Muscle of back (tissue), 11 donors: Measurements from ENCODE around the gene COMMD4. TPM values are rescaled to one million over a fixed set of nuclear protein-coding genes. Genes with fewer than 3 reads are reported as not detected.
"Not testable (repeated sequence)": the region's sequence is repeated elsewhere in the genome, so short reads cannot be mapped to it uniquely, and the experiment has no call there.

Experiments
- DNase-seq, 3 donors: peaks; one replicate each; pipeline versions ENCODE4 v3.0.0 to v3.0.0-alpha.2; 2013
- polyA plus RNA-seq, 10 donors: library from polyadenylated mRNA; unstranded; fragments of 120-200 nt; gene quantifications; one replicate each; pipeline ENCODE4 v1.2.1, GENCODE V29; 2013; ENCODE audit not compliant: insufficient read length in 10 of 10

Gene COMMD4
- polyA plus RNA-seq, 10 donors = 33.4 to 65.0 (median 41.2) TPM

- DNase-seq = no peak
Observed at GRCh38 chr15:75369897-75370581, 34.2 kb downstream of the COMMD4 start.

GRCh38 chr15:75371486-75371885 lies 35.6 kb downstream of the COMMD4 start:
- DNase-seq = no peak

DNA sequence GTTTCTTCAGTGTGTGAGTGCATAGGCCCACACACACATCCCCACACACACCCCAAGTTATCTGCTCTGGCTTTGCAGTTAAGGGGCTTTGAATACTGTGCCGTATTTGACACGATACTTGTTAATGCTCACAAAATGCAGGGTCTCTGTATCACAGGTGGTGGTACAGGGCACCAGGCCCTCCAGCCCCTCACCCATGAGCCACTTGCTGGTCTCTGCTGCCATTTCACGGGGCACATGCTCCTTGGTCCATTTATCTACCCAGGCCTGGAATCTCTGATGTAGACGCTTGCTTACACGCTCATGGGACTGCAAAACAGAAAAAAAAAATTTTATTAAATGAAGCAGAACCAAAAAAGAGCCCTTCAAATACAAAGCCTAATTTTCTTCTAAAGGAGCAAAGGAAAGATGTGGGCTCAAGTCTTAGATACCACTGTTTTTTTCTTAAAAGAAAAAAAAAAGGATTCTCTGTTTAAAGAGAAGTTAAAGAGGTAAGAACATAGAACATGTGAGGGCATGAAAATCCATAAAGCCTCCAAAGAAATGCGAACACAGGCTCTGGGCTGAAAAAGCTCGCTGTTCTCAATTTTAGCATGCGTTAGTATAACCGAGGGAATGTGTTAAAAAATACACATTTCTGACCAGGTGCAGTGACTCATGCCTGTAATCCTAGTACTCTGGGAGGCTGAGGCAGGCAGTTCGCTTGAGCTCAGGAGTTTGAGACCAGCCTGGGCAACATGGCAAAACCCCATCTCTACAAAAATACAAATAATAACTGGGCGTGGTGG lies 36.2 kb downstream of the COMMD4 start:
- DNase-seq = no peak

DNA sequence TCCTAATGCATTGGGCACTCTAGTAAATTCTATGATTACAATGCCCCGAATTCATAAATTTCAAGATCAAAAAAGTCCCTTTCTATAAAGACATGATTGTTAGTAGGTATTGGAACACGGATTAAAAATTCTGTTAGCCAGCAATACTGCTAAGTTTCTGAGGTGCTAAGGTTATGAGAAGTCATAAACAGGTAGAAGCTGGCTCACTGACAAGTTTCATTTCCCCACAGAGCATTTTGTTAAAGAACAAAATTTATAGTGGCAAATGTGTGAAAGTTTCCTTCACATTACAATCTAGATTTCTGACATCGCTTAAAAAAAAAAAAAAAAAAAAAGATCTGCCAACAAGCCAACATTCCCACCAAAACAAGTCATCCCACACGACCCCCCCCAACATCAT lies 44.9 kb downstream of the COMMD4 start:
- DNase-seq = no peak

DNA sequence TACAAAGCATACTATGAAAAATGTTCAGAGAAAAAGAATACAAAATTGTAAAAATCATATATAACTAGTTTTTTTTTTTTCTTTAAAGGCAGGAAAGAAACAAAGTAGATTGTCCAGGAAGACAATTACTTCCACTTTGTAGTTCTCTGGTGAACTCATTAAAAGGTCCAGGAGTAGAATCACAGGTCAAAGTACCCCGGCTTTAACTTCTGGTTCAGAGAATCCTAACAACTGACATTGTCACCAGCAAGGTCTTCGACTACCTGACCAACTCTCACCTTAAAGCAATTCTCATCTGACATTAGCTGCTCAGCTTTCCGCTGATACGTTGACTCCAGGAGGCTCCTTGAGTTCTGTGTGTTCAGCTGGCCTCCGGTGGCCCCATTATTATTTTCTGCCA lies 48.1 kb downstream of the COMMD4 start:
- not testable (repeated sequence) for DNase-seq

Other genes starting within 250 kb of the COMMD4 start
- gene C15orf39, start 134.2 kb upstream of the COMMD4 start, polyA plus RNA-seq = 10 to 100 TPM in 5 of 10 donors, 1 to 10 TPM in 5; 7.1 to 15.3 (median 10.0) TPM
- gene GOLGA6C, start 77.7 kb upstream of the COMMD4 start, polyA plus RNA-seq = not detected
- under 1 TPM; 0.07 to 0.93 (median 0.29) TPM for gene GOLGA6D, start 53.2 kb upstream of the COMMD4 start, polyA plus RNA-seq
- gene NEIL1, start 11.0 kb downstream of the COMMD4 start, polyA plus RNA-seq = 10 to 100 TPM in 1 of 10 donors, 1 to 10 TPM in 9; 3.5 to 12.4 (median 6.8) TPM
- 100 to 1,000 TPM in 4 of 10 donors, 10 to 100 TPM in 6; 63.2 to 190 (median 82.0) TPM for gene MAN2C1, start 32.5 kb downstream of the COMMD4 start, polyA plus RNA-seq
- 10 to 100 TPM; 25.7 to 38.3 (median 30.4) TPM for gene SIN3A, start 115.6 kb downstream of the COMMD4 start, polyA plus RNA-seq
- gene PTPN9, start 243.3 kb downstream of the COMMD4 start, polyA plus RNA-seq = 10 to 100 TPM; 18.9 to 35.2 (median 23.8) TPM